ENCODE measurements around the gene INHBB.

INHBB gene

DNA sequence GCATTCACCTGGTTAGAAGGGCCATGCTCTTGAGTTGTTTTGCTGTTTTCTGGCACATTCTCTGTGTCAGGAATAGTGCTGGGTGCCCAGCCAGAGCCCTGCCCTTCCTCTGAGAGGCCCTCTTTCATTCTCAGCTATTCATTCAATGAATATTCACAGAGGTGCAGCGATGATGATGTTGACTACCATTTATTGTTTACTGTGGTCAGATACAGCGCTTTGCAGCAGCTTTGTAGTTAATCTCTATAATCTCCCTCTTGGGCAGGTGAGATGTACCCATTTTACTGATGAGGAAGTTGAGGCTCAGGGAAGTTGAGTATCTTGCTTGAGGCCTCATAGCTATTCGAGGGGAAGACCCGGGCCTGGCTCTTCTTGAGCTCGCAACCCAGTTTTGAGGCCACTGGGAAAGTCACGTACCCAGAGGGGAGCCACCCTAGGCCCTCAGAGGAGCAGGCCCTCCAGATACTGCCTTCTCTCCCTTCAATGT is 9.9 kb downstream of the INHBB start:
- ATAC-seq (replicated peaks; ENCODE audit: extremely low read depth, poor library complexity, severe bottlenecking) (no peak), DNase-seq (ENCODE audit: low spot score in 2 of 2) (no peak)
- no peak overlapping the region for H3K27ac Mint-ChIP-seq (ENCODE audit: low read depth)
- peaks cover 35% of the 10 kb centered on the region for H3K27me3 Mint-ChIP-seq
- H3K36me3 Mint-ChIP-seq (ENCODE audit: insufficient read depth): no peaks in the 10 kb centered on the region
- no peak overlapping the region for H3K4me3 Mint-ChIP-seq
- no peaks in the 10 kb centered on the region for H3K9me3 Mint-ChIP-seq
- peaks cover 11% of the 10 kb centered on the region for H3K4me1 Mint-ChIP-seq

DNA sequence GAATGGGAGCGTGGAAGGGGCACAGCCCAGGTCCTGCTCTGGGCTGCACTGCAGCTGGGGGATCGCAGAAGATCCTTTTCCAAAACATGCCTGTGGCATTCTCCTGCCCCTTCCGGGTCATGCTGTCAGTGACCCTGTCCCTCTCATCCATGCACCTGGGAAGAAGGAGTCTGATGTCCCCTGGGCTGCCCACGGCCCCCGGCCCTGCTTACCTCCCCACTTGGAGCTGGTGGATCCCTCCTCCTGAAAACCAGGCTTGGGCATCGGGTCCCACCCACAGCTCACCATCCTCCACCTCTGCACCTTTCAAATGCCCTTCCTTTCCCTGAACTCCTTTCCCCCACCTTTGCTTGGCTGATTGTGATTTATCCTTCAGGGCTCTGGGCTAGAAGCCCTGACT is 11.8 kb downstream of the INHBB start:
- H3K27ac Mint-ChIP-seq (ENCODE audit: low read depth): no peak overlapping the region
- H3K27me3 Mint-ChIP-seq: peaks cover 33% of the 10 kb centered on the region
- no peak for DNase-seq (ENCODE audit: low spot score in 2 of 2)
- peaks cover 11% of the 10 kb centered on the region for H3K4me1 Mint-ChIP-seq
- no peaks in the 10 kb centered on the region for H3K36me3 Mint-ChIP-seq (ENCODE audit: insufficient read depth)
- no peak overlapping the region for H3K4me3 Mint-ChIP-seq
- ATAC-seq (replicated peaks; ENCODE audit: extremely low read depth, poor library complexity, severe bottlenecking): no peak
- H3K9me3 Mint-ChIP-seq: no peaks in the 10 kb centered on the region

DNA sequence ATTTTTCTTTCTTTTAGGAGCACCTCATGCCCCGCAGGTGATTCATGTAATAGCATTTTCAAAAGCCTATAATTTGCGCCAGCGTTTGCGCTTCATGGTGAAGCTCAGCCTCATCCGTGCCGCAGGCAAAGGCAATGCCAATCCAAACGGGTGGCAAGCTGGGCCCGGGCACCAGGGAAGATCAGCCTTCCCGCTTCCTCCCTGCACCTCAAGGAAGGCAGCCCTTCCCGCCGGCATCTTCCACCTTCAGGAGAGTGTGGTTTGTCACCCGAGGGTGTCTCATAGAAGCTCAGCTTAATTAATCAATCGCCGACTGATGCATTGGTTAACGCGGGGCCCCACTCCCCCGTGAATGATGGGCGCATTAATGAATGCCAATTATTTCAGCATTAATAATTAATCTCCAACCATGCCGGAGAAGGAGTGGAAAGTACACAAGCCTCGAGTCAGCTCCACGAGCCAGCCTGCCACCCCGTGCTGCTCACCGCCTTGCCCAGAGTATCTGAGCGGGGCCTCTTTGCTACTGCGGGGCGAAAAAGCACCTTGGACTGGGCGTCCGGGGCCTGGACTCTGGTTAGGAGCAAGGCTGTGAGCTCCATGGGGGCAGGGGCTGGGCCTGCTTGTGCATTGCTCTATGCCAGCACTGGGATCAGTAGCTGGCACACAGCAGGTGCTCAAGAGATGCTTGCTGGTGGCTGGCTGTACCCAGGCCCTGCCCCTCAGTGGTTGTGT is 13.0 kb downstream of the INHBB start:
- H3K4me3 Mint-ChIP-seq: no peak overlapping the region
- no peaks in the 10 kb centered on the region for H3K36me3 Mint-ChIP-seq (ENCODE audit: insufficient read depth)
- DNase-seq (ENCODE audit: low spot score in 2 of 2) (no peak), ATAC-seq (replicated peaks; ENCODE audit: extremely low read depth, poor library complexity, severe bottlenecking) (no peak)
- no peaks in the 10 kb centered on the region for H3K9me3 Mint-ChIP-seq
- peaks cover 9% of the 10 kb centered on the region for H3K4me1 Mint-ChIP-seq
- H3K27me3 Mint-ChIP-seq: peaks cover 24% of the 10 kb centered on the region
- no peak overlapping the region for H3K27ac Mint-ChIP-seq (ENCODE audit: low read depth)

DNA sequence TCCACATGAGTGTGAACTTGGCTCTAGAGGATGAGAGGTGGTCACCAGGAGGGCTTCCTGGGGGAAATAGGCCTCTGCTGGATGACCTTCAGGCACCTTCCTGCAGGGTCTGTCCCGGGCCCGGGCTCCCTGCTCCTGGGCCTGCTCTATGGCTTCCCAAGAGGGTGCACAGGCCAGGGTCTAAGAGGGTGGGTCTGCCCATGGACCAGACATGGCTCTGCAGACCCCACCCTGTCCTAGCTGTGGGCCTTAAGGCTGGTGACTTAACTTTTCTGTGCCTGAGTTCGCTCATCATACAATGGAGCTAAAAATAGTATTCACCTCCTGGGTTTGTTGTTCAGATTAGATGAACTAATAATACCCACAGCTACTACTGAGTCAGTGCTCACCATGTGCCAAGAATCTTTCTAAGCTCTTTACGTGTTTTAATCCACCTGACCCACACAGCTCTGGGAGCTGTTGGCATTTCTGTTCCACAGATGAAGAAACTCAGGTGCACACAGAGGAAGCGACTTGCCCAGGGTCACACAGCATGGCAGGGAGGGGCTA is 14.4 kb downstream of the INHBB start:
- DNase-seq (ENCODE audit: low spot score in 2 of 2) (no peak), ATAC-seq (replicated peaks; ENCODE audit: extremely low read depth, poor library complexity, severe bottlenecking) (no peak)
- no peaks in the 10 kb centered on the region for H3K36me3 Mint-ChIP-seq (ENCODE audit: insufficient read depth)
- no peaks in the 10 kb centered on the region for H3K4me1 Mint-ChIP-seq
- no peak overlapping the region for H3K4me3 Mint-ChIP-seq
- H3K27me3 Mint-ChIP-seq: peaks cover 13% of the 10 kb centered on the region
- no peaks in the 10 kb centered on the region for H3K9me3 Mint-ChIP-seq
- H3K27ac Mint-ChIP-seq (ENCODE audit: low read depth): no peak overlapping the region

DNA sequence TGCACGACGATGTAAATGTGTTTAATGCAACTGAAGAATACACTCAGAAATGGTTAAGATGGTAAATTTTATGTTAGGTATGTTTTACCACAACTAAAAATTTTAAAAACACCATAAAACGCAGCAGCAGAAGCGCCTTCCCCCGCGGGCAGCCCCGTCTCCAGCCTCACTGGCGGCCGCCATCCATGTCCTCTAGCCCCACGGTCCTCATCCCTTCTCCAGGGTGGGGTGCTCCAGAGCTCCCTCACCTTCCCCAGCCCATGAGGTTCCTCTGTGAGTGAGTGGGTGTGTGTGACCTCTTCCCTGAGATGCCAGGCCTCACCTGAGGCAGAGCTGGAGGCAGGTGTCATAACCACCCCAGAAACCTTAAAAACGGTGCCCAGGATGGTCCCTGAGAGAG is 17.0 kb downstream of the INHBB start:
- H3K27me3 Mint-ChIP-seq: peaks cover 32% of the 10 kb centered on the region
- H3K4me3 Mint-ChIP-seq: no peak overlapping the region
- no peak for ATAC-seq (replicated peaks; ENCODE audit: extremely low read depth, poor library complexity, severe bottlenecking)
- H3K36me3 Mint-ChIP-seq (ENCODE audit: insufficient read depth): no peaks in the 10 kb centered on the region
- no peak overlapping the region for H3K27ac Mint-ChIP-seq (ENCODE audit: low read depth)
- no peaks in the 10 kb centered on the region for H3K4me1 Mint-ChIP-seq
- DNase-seq (ENCODE audit: low spot score in 2 of 2): no peak
- H3K9me3 Mint-ChIP-seq: no peaks in the 10 kb centered on the region

DNA sequence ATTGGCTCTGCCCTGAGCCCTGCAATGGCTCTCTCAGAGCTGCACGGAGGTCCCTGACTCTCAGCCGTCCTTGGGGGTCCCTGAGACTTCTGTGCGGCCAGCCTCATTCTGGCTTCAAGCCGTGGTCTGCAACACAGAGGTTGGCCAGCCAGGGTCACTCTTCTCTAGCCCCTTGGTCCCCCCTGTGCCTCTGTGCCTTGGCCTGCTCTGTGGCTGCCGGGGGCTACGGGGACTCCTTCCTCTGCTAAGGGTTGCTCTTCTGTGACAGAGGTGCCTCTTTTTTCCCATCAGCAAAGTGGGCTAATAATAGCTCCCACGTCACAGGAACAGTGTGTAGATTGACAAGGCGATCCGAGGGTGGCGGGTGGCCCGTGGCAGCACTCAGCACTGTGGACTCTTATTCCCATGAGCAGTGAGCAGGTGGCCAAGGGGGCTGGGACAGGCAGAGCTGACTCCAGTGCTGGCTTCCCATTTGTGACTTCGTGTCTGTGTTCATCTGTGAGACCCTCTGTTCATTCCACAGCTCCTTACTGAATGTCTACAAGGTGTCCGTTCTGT is 19.4 kb downstream of the INHBB start:
- H3K4me1 Mint-ChIP-seq: no peaks in the 10 kb centered on the region
- ATAC-seq (replicated peaks; ENCODE audit: extremely low read depth, poor library complexity, severe bottlenecking): no peak
- no peak overlapping the region for H3K27ac Mint-ChIP-seq (ENCODE audit: low read depth)

DNA sequence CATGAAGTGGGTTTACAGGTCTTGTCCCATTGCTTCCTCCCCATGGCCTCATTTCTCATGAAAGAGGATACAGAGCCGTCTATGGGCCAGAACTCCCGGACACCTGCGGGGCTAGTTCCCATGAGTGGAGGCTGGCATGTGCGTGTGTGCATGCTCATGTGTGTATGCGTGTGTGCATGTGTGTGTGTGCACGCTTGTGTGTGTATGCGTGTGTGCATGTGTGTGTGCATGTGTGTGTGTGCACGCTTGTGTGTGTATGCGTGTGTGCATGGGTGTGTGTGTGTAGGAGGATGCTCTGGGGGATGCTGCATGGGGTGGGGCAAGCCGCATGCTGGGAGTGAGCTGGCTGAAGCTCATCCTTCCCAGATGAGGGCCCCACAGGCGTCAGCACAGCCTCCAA is 20.8 kb downstream of the INHBB start:
- ATAC-seq (replicated peaks; ENCODE audit: extremely low read depth, poor library complexity, severe bottlenecking) (no peak), DNase-seq (ENCODE audit: low spot score in 2 of 2) (no peak)
- H3K36me3 Mint-ChIP-seq (ENCODE audit: insufficient read depth): no peaks in the 10 kb centered on the region
- no peak overlapping the region for H3K4me3 Mint-ChIP-seq
- peaks cover 26% of the 10 kb centered on the region for H3K27me3 Mint-ChIP-seq
- no peaks in the 10 kb centered on the region for H3K9me3 Mint-ChIP-seq
- no peak overlapping the region for H3K27ac Mint-ChIP-seq (ENCODE audit: low read depth)
- no peaks in the 10 kb centered on the region for H3K4me1 Mint-ChIP-seq

More for the DNA sequence above, 19.4 kb downstream of the INHBB start:
- DNase-seq (ENCODE audit: low spot score in 2 of 2): no peak
- Mint-ChIP-seq H3K4me3 (no peak overlapping the region), H3K9me3 (no peaks in the 10 kb centered on the region), H3K36me3 (ENCODE audit: insufficient read depth) (no peaks in the 10 kb centered on the region), H3K27me3 (peaks cover 26% of the 10 kb centered on the region)

DNA sequence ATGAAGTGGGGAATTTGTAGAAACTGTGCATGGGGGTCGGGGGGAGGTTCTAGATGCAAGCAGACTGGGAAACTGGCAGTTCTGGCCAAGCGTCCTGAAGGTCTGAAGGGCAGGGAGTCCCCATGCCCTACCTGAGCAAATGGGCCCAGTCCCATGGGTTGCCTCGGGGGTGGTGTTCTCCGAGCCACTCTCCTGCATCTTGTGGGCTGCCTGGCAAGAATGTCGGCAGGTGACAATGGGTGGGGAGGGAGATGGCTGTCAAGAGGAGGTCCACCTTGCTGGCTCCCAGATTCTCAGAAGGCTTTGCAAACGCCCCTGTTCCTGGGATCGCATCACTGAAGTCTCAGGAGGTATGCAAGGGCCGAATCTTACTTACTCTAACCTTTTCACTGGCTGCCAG is 21.3 kb downstream of the INHBB start:
- ATAC-seq (replicated peaks; ENCODE audit: extremely low read depth, poor library complexity, severe bottlenecking) (no peak), DNase-seq (ENCODE audit: low spot score in 2 of 2) (no peak)
- H3K27me3 Mint-ChIP-seq: peaks cover 26% of the 10 kb centered on the region
- H3K36me3 Mint-ChIP-seq (ENCODE audit: insufficient read depth): no peaks in the 10 kb centered on the region
- no peak overlapping the region for H3K4me3 Mint-ChIP-seq
- no peaks in the 10 kb centered on the region for H3K4me1 Mint-ChIP-seq
- H3K27ac Mint-ChIP-seq (ENCODE audit: low read depth): no peak overlapping the region
- H3K9me3 Mint-ChIP-seq: no peaks in the 10 kb centered on the region

DNA sequence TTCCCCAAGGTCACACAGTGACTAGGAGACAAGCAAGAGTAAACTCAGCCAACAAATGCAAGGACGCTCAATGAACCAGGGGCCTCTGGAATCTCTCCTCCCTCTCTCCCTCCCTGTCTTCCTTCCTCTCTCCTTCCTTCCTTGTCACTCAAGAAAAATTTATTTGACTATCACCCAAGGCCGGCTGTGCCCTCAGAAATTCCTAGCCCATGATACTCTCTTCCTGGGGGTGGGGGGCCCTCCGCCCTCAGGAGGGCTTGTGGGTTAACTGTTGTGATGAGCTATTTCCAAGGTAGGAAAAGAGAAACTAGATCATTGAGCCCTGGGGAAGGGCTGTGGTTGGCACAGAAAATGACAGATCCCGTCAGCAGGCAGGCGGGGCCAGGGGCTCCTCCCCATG is 21.7 kb downstream of the INHBB start:
- no peak overlapping the region for H3K27ac Mint-ChIP-seq (ENCODE audit: low read depth)

DNA sequence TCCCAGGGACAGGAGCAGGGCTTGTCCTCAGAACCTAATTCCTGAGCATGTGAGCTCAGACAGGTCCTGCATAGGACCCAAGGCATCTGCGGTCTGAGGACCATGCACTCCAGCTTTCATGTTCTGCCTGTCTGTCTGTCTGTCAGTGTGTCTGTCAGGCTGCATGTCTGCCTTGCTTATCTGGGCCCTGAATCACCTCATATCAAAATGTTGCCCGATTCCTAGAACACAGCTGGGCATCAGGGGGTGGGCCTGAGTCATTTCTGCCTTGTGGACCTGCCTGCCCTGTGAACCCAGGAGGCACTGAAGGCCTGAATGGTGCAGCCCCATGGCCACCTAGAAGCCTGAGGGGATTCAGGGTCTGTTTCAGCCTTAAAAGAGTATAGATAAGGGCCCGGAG is 22.1 kb downstream of the INHBB start:
- Mint-ChIP-seq H3K27ac (ENCODE audit: low read depth) (no peak overlapping the region), H3K36me3 (ENCODE audit: insufficient read depth) (no peaks in the 10 kb centered on the region), H3K9me3 (no peaks in the 10 kb centered on the region), H3K4me1 (no peaks in the 10 kb centered on the region), H3K4me3 (no peak overlapping the region), H3K27me3 (peaks cover 26% of the 10 kb centered on the region)
- ATAC-seq (replicated peaks; ENCODE audit: extremely low read depth, poor library complexity, severe bottlenecking) (no peak), DNase-seq (ENCODE audit: low spot score in 2 of 2) (no peak)

More for the DNA sequence above, 21.7 kb downstream of the INHBB start:
- no peak for ATAC-seq (replicated peaks; ENCODE audit: extremely low read depth, poor library complexity, severe bottlenecking)
- Mint-ChIP-seq H3K36me3 (ENCODE audit: insufficient read depth) (no peaks in the 10 kb centered on the region), H3K27me3 (peaks cover 26% of the 10 kb centered on the region), H3K4me3 (no peak overlapping the region), H3K4me1 (no peaks in the 10 kb centered on the region), H3K9me3 (no peaks in the 10 kb centered on the region)
- DNase-seq (ENCODE audit: low spot score in 2 of 2): no peak

DNA sequence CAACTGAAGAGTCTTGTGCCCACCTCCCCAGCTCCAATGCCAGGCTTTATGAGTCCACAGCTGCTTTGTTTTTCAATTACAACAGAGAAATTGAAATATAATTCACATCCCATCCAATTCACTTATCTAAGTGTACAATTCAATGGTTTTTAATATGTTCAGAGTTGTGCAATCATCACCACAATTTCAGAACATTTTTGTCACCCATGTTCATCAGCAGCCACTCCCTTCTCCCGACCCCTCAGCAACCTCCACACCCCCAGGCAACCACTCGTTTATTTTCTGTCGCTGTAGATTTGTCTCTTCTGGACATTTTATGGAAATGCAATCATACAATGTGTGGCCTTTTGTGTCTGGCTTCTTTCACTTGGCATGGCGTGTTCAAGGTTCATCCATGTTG is 23.3 kb downstream of the INHBB start:
- no peak for ATAC-seq (replicated peaks; ENCODE audit: extremely low read depth, poor library complexity, severe bottlenecking)
- H3K27ac Mint-ChIP-seq (ENCODE audit: low read depth): no peak overlapping the region
- H3K9me3 Mint-ChIP-seq: no peaks in the 10 kb centered on the region
- no peaks in the 10 kb centered on the region for H3K4me1 Mint-ChIP-seq
- H3K27me3 Mint-ChIP-seq: peaks cover 26% of the 10 kb centered on the region
- no peak overlapping the region for H3K4me3 Mint-ChIP-seq
- DNase-seq (ENCODE audit: low spot score in 2 of 2): no peak
- H3K36me3 Mint-ChIP-seq (ENCODE audit: insufficient read depth): no peaks in the 10 kb centered on the region

DNA sequence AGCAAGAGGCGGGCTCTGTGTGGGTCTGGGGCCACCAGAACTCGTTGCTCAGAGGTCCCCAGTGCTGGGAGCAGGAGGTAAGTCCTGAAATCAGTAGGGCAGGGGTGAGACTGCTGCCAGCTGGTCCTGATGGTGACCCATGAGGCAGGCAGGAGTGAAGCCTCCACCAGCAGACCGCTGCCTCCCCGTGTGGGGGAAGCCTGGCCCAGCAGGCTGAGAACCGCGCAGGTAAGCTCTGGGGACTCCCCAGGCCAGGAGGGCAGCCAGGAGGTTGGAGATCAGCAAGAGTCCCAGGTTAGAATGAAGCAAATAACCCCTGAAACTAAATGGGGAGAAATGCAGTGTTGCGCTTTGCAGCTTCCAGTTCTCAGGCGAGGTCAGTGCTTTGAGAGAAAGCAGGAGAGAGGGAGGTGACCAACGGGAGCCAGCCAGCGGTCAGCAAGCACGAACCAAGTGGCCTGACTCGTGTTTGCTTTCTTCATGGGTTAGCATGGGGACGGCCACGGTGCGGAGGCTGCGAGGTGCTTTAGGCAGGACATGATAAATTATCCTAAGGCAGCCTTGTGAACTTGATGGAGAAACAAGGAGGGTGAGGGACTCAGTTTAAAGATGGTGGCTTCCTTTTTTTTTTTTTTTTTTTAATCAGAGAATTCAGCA is 26.2 kb downstream of the INHBB start:
- H3K9me3 Mint-ChIP-seq: no peaks in the 10 kb centered on the region
- H3K27me3 Mint-ChIP-seq: peaks cover 7% of the 10 kb centered on the region
- no peak for DNase-seq (ENCODE audit: low spot score in 2 of 2)
- no peaks in the 10 kb centered on the region for H3K4me1 Mint-ChIP-seq
- no peaks in the 10 kb centered on the region for H3K36me3 Mint-ChIP-seq (ENCODE audit: insufficient read depth)
- no peak overlapping the region for H3K27ac Mint-ChIP-seq (ENCODE audit: low read depth)
- no peak for ATAC-seq (replicated peaks; ENCODE audit: extremely low read depth, poor library complexity, severe bottlenecking)
- H3K4me3 Mint-ChIP-seq: no peak overlapping the region

DNA sequence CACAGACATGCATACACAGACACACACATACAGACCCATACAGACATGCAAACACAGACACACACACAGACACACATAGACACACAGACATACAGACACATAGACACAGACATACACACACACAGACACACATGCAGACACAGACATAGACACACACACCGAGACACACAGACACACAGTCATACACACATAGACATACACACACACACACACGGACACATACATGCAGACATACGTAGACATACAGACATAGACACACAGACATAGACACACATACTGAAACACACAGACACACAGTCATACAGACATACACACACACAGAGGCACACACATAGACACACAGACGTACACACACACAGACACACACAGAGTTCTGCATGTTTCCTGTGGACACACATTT is 26.9 kb downstream of the INHBB start:
- Mint-ChIP-seq H3K36me3 (ENCODE audit: insufficient read depth) (no peaks in the 10 kb centered on the region), H3K4me1 (no peaks in the 10 kb centered on the region), H3K9me3 (no peaks in the 10 kb centered on the region), H3K27ac (ENCODE audit: low read depth) (no peak overlapping the region), H3K27me3 (peaks cover 6% of the 10 kb centered on the region), H3K4me3 (no peak overlapping the region)
- ATAC-seq (replicated peaks; ENCODE audit: extremely low read depth, poor library complexity, severe bottlenecking) (no peak), DNase-seq (ENCODE audit: low spot score in 2 of 2) (no peak)

Data from central memory CD8-positive, alpha-beta T cell (primary cell).